Articular chondrocyte of knee joint (primary cell): Measurements from ENCODE around the gene NRF1. TPM values are rescaled to one million over a fixed set of nuclear protein-coding genes. Genes with fewer than 3 reads are reported as not detected.
A peak's percentile ranks its signal among the peaks of the same experiment; 100 is the strongest.

ENCODE experiments used
- small RNA-seq: library from RNA; depleted of rRNA; stranded (forward); fragments of <200 nt; gene quantifications from one replicate; pipeline ENCODE3, GENCODE V24; 2012
- total RNA-seq: library from RNA; depleted of rRNA; stranded (reverse); fragments of >200 nt; gene quantifications from 2 replicates; pipeline ENCODE4 v1.2.3, GENCODE V29; 2012

NRF1 gene
- total RNA-seq = 11.6 and 14.4 TPM in 2 replicates

GRCh38 chr7:129611246-129612111, at the start of gene NRF1:
TSS of gene NRF1 (plus strand) at chr7:129611720. CDS start at chr7:129657352, 45,632 bp downstream.

Small RNAs within 50 kb of the gene (small RNA-seq; reads per million reads assigned to genes)
- 95.4 reads per million, percentile 98 among the genes with 10 or more reads in this experiment for gene MIR182
- 47.8 reads per million, percentile 97 among the genes with 10 or more reads in this experiment for gene MIR183
- not detected for gene MIR96

Other genes with a start within 250 kb of the NRF1 start
- gene STRIP2, start 177.3 kb upstream of the NRF1 start, total RNA-seq = 16.9 and 20.4 TPM in 2 replicates
- 1.0 and 1.5 TPM in 2 replicates for gene SMKR1, start 109.2 kb upstream of the NRF1 start, total RNA-seq